Activated CD4-positive, alpha-beta T cell treated with anti-CD3 and anti-CD28 coated beads, Interleukin-10, Interleukin-2, amounts not matched to agents 100 ng/mL and 50 ng/mL, durations not matched to agents 16 hours and 8 hours (primary cell): Measurements from ENCODE around the gene COX19.

Experiments
- DNase-seq: peaks from one replicate; pipeline ENCODE4 v3.0.0-alpha.2; 2020

The COX19 gene, protein sequence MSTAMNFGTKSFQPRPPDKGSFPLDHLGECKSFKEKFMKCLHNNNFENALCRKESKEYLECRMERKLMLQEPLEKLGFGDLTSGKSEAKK

DNA sequence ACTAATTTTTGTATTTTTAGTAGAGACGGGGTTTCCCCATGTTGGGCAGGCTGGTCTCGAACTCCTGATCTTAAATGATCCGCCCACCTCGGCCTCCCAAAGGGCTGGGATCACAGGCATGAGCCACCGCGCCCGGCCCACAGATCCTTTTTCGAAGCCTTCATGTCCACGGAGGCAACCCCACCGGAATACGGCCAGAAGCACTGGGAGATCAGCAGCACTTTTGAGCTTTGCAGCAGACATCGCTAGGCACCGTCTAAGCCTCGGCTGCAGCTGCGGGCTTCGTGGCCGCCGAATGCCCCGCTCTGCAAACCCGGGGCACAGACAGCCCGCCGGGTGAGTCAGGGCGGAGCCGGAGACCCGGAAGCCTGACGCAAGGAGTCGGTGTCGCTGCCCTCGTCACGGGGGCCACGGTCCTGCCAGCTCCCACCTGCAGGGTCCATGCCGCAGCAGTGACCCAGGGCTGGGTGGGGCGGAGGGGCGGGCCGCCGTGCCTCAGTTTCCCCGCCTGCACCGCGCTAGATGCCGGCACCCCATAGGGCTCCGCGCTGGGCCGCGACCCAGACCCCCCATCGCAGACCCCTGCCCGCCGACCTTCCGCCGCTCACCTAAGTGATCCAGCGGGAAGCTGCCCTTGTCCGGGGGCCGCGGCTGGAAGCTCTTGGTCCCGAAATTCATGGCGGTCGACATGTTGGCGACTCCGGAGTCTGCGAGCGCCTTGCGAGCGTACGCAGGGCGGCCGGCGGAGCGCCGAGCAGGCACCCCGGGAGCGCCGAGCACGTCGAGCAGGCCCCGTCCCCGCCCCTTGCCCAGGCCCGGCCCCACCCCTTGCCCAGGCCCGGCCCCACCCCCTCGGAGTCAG, at the start of gene COX19:
TSS of gene COX19 (minus strand) at position 730 of the 862 bp plus-strand sequence. CDS start at position 690, 40 bp downstream.
- peak; percentile 94 for DNase-seq

DNA sequence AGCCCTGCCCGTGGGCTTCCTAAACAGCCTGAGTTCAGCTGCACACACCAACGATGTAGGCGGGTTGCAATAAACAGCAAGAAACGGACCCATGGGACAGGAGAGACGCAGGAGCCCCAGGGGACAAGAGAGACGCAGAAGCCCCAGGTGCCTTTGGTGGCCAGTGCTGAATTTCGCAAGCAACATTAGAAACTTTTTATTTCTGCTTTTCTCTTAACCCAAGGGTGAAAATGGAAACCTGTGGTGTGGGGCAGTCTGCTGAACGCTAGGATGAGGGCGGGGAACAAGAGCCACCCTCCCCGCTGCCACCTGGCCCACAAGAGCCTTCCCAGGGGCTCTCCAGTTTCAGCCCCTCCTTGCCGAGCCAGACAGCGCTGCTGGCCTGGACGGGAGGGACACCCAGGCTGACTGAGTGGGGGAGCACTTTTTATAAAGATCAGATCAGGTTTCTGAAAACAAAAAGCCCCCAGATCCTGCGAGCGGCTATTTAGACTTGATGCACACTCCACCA, 49.0 kb upstream of the COX19 start:
- no peak for DNase-seq

- no peak for DNase-seq
Observed at GRCh38 chr7:1022801-1023465, 47.6 kb upstream of the COX19 start.

DNA sequence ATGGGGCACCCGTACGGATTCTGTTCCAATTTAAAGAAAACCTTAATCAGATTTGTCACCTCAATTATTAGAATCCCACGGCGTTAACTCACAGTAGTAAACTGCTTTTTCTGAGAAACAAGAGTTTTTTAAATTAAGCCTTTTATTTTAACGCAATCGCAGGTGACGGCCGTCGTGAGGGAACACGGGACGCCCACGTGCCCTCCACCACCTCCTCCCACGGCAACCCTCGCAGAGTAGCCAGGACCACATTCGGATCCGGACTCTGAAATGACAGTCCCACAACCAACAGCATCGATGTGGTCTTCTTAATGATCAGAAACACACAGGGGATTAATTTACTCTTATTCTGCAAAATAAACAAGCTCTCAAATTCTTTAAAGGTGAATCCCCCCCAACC, 47.0 kb upstream of the COX19 start:
- DNase-seq, result no peak

DNA sequence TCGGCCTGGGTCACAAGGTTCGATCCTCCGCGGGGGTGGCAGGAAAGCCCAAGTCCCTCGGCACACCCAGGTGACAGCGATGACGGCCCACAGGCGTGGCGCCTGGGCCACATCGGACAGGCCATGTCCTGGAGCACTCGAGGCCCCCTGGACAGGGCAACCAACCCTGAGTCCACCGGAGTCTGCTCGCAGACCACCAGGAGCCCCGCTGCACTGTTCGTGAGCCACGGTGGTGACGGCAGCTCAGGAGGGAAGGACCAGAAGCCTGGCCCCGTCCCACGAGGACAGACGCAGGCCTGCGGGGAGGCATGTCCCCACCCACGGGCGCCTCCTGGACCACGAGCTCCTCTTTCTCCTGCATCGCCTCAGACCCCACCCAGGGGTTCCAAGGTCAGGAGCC, 46.6 kb upstream of the COX19 start:
- DNase-seq, result no peak

- no peak for DNase-seq
Observed at GRCh38 chr7:1021366-1021765, 46.0 kb upstream of the COX19 start.

DNA sequence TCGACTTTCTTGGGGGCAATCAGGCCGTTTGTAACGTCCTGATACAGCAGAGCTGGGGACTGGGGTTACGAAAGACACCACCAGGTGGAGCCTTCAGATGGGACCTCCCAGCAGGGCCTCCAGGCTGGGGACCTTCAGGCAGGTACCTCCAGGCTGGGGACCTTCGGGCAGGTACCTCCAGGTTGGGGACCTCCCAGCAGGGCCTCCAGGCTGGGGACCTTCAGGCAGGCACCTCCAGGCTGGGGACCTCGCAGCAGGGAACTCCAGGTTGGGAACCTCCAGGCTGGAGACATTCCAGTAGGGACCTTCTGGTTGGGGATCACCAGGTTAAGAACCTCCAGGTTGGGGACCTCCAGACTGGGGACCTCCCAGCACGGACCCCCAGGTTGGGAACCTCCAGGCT, 45.5 kb upstream of the COX19 start:
- DNase-seq, result no peak

- no peak for DNase-seq
Observed at GRCh38 chr7:1019789-1020610, 44.7 kb upstream of the COX19 start.

GRCh38 chr7:1019255-1019785, 44.0 kb upstream of the COX19 start:
- DNase-seq, result no peak

- no peak for DNase-seq
Observed at GRCh38 chr7:1018334-1018695, 43.0 kb upstream of the COX19 start.

DNA sequence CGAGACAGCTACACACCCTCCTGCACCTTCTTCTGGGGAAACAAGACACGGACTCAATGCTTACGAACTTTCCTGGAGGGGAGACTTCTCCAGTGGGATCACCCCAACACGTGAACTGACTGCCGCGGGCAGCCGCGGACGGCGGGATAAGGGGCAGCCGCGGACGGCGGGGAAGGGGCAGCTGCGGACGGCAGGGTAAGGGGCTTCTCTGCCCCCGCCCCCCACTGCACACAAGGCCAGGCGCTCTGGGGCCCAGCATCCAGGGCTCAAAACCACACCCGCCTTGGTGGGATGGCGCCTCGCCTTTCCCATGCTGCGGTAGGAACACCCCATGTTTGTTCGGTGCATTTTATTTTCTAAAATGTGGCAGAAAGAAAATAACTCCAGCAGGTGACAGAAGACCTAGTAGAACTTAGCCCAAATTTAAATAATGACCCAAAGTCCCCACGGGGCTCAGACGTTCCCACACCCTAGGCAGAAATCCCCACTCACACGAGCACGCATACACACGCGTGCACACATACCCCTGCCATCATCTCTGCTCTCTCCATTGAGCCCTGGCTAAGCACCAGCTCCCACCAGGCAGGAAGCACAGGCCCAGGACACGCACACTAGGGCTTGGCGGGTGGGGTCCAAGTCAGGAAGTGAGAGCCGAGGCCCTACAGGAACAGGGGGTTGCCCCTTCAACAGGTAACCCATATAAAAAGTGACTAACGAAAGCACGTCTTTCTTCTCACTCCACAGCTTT, 42.4 kb upstream of the COX19 start:
- no peak for DNase-seq

DNA sequence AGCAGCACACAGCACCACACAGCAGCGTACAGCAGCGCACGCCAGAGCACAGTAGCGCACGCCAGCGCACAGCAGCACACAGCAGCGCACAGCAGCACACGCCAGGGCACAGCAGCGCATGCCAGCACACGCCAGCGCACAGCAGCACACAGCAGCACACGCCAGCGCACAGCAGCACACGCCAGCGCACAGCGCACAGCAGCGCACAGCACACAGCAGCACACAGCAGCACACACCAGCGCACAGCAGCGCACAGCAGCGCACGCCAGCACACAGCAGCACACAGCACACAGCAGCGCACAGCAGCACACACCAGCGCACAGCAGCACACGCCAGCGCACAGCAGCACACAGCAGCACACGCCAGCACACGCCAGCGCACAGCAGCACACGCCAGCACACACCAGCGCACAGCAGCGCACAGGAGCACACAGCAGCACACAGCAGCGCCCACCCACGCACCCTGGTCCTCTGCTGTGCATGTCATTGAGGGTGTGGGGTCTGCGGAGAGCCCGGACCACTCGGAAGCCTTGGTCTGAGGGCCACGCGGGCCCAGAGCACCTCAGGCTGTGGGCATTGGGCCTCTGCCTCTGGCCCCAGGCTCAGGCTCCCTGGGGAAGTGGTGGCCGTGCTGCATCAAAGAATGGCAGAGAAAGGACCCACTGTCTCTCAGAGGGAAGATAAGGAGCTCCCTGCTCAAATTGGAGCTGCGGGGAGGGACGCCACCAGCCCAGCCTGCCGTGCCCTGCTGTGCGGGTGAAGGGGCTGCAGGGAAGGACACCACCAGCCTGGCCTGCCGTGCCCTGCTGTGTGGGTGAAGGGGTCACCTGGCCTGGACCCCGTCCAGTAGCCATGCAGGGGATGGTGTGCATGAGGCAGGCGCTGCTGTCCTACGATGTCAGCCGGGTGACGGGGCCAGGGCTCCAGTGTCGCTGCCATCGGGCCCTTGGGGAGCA, 41.5 kb upstream of the COX19 start:
- no peak for DNase-seq

DNA sequence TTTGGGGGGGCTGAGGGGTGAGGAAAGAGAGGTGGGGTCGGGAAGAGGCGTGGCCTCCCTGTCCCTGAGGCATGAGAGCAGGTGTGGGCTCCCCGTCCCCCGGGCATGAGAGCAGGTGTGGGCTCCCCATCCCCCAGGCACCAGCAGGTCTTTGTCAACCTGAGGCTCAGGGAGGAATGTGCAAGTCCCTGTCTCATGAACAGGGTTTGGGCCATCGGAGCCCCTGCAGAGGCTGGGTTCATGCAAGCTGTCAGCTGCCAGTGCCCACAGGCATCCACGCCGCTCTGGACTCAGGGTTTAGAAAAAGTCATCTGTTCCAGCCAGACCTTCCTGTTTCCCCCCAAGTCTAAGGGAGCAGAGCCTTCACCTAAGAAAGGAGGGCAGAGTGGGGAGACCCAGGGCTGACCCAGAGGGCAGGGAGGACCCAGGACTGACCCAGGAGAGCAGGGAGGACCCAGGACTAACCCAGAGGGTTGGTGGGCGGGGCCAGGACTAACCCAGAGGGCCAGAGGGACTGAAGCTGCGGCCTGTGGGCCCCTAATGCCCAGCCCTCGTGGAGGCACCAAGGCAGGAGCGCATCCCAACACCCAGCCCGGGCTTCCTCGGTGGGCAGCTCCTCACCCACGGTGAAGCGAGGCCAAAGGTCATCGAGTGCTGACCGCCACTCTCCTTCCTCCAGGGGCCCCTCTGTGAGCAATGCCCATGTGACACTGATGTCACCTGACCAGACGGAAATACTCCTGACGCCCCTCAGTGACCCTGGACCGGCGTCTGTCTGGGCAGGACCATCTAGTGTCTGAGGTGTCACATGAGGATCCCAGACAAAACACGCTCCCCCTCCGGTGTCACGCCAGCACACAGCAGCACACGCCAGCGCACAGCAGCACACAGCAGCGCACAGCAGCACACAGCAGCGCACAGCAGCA, 40.1 kb upstream of the COX19 start:
- no peak for DNase-seq

- no peak for DNase-seq
Observed at GRCh38 chr7:1014681-1015080, 39.3 kb upstream of the COX19 start.

- DNase-seq, result no peak
Observed at GRCh38 chr7:1013581-1013980, 38.2 kb upstream of the COX19 start.

DNA sequence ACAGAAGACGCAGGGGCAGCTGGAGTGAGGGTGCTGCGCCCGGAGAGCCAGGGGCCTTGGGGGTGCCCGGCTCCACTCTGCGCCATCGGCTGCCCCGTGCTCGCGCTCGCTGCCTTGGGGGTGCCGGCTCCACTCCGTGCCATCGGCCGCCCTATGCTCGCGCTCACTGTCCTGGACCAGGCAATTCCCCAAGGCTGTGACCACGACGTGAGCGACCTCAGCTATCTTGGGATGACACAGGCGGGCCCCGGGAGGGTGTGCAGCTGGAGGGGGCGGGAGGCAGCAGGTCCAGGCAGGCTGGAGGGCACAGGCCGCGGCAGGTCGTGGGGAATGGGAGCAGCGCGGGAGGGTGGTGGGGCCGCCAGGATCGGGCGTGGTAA, 37.4 kb upstream of the COX19 start:
- no peak for DNase-seq

- no peak for DNase-seq
Observed at GRCh38 chr7:1012004-1012715, 36.8 kb upstream of the COX19 start.

- DNase-seq, result no peak
Observed at GRCh38 chr7:1011297-1012003, 36.1 kb upstream of the COX19 start.
